HEK293T (cell line): ENCODE results near the gene PRKCH.

Experiments
- ARNT ChIP-seq: fragments of 450-650 bp; IDR thresholded peaks from 2 replicates; pipeline ENCODE4 v1.6.1; 2017; ENCODE audit warnings: mild to moderate bottlenecking
- FOXK2 ChIP-seq: fragments of 450-650 bp; IDR thresholded peaks from 2 replicates; pipeline ENCODE4 v1.6.1; 2016; ENCODE audit warnings: mild to moderate bottlenecking
- SP1 ChIP-seq: fragments of 450-650 bp; IDR thresholded peaks from 2 replicates; pipeline ENCODE4 v1.6.1; 2017
- SUZ12 ChIP-seq: fragments of 450-650 bp; IDR thresholded peaks from 2 replicates; pipeline ENCODE4 v1.6.1; 2016; ENCODE audit warnings: mild to moderate bottlenecking
- TARDBP ChIP-seq: fragments of 450-650 bp; IDR thresholded peaks from 2 replicates; pipeline ENCODE4 v1.6.1; 2016

GRCh38 chr14:61560323-61560722 lies 238.9 kb downstream of the PRKCH start:
- no peak for TF ChIP-seq SUZ12
- TF ChIP-seq TARDBP: no peak
- TF ChIP-seq FOXK2: no peak
- no peak for TF ChIP-seq ARNT
- TF ChIP-seq SP1: no peak
